WTC11 (cell line): ENCODE results near the gene PRKAG2.

ENCODE experiments used
- AFF4 ChIP-seq: sonication (generic); formaldehyde crosslinking; IDR thresholded peaks from 2 replicates; pipeline ENCODE4 v1.8.1; 2023; ENCODE audit warnings: mild to moderate bottlenecking, missing genetic modification reagents, borderline replicate concordance
- ARID4B ChIP-seq: sonication (generic); formaldehyde crosslinking; IDR thresholded peaks from 2 replicates; pipeline ENCODE4 v1.8.0; 2023; ENCODE audit warnings: missing genetic modification reagents, mild to moderate bottlenecking, borderline replicate concordance
- ATF2 ChIP-seq: sonication (generic); formaldehyde crosslinking; IDR thresholded peaks from 2 replicates; pipeline ENCODE4 v1.8.1; 2022; ENCODE audit warnings: low read depth, missing genetic modification reagents, borderline replicate concordance
- CREB1 ChIP-seq: sonication (generic); formaldehyde crosslinking; IDR thresholded peaks from 2 replicates; pipeline ENCODE4 v1.8.0; 2023; ENCODE audit warnings: mild to moderate bottlenecking, missing genetic modification reagents
- CTCF ChIP-seq: fragments of 200-600 bp; IDR thresholded peaks from 2 replicates; pipeline ENCODE4 v1.8.0; 2022; ENCODE audit warnings: antibody characterized with exemption
- IRF1 ChIP-seq: sonication (generic); formaldehyde crosslinking; IDR thresholded peaks from 2 replicates; pipeline ENCODE4 v1.8.0; 2023; ENCODE audit warnings: missing genetic modification reagents
- SP1 ChIP-seq: sonication (generic); formaldehyde crosslinking; conservative IDR thresholded peaks from 2 replicates; pipeline ENCODE4 v1.8.1; 2022; ENCODE audit warnings: missing genetic modification reagents
- TP53 ChIP-seq: sonication (generic); formaldehyde crosslinking; IDR thresholded peaks from 2 replicates; pipeline ENCODE4 v1.8.1; 2023; ENCODE audit warnings: mild to moderate bottlenecking, missing genetic modification reagents
- USF2 ChIP-seq: sonication (generic); formaldehyde crosslinking; IDR thresholded peaks from 2 replicates; pipeline ENCODE4 v1.8.1; 2023; ENCODE audit warnings: mild to moderate bottlenecking, missing genetic modification reagents, moderate library complexity
- ZNF317 ChIP-seq: sonication (generic); formaldehyde crosslinking; IDR thresholded peaks from 2 replicates; pipeline ENCODE4 v1.8.1; 2023; ENCODE audit warnings: low read depth, mild to moderate bottlenecking, moderate library complexity, missing genetic modification reagents, borderline replicate concordance

- TF ChIP-seq CTCF (no peak), ATF2 (CRISPR knock-in tag) (no peak), ARID4B (no peak), AFF4 (CRISPR knock-in tag) (no peak), ZNF317 (CRISPR knock-in tag) (no peak), SP1 (CRISPR knock-in tag) (no peak), IRF1 (CRISPR knock-in tag) (no peak), USF2 (CRISPR knock-in tag) (no peak), TP53 (CRISPR knock-in tag) (no peak), CREB1 (CRISPR knock-in tag) (no peak)
These were observed 17.4 kb upstream of the PRKAG2 start for GRCh38 chr7:151894111-151895007.
